Thyroid gland (tissue), 4 donors: Measurements from ENCODE around the gene OR52N4.

Source experiments
- POLR2A ChIP-seq, 2 donors: fragments of 450-650 bp; IDR thresholded peaks; one replicate each; pipeline ENCODE4 v1.6.1; 2017; ENCODE audit warnings: antibody characterized with exemption in 2 of 2, mild to moderate bottlenecking in 2 of 2, moderate library complexity in 1 of 2
- TF ChIP-seq, protein P1 (sequence below), 6 experiments: fragments of 200-600 bp in 3 of 6; fragments of 450-650 bp in 3 of 6; sonication (generic) in 3 of 6; IDR thresholded peaks; one replicate each; pipeline ENCODE4 v1.5.1; 2016 to 2019; ENCODE audit warnings: antibody characterized with exemption in 6 of 6, mild to moderate bottlenecking in 2 of 6, inconsistent platforms in 1 of 6, moderate library complexity in 1 of 6

DNA sequence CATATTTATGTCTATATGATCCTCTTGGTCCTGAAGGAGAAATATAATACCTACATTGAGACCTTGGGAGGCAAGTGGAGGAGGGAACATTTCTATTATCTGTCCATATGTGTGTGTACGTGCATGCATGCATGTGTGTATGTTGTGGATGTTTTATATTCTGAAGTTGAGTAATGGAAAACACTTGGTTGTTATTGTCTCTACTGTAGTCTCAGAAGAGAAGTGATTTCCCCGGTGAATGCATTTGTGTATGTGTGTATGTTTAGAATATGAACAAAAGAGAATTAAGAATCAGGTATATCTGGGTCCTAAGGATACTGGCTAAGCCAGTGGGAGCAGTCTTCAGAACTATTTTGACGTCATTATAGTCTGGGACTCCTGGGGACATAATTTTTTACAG lies 37.1 kb downstream of the OR52N4 start, which contains the start of gene OR52N1:
- TF ChIP-seq, protein P1, sequence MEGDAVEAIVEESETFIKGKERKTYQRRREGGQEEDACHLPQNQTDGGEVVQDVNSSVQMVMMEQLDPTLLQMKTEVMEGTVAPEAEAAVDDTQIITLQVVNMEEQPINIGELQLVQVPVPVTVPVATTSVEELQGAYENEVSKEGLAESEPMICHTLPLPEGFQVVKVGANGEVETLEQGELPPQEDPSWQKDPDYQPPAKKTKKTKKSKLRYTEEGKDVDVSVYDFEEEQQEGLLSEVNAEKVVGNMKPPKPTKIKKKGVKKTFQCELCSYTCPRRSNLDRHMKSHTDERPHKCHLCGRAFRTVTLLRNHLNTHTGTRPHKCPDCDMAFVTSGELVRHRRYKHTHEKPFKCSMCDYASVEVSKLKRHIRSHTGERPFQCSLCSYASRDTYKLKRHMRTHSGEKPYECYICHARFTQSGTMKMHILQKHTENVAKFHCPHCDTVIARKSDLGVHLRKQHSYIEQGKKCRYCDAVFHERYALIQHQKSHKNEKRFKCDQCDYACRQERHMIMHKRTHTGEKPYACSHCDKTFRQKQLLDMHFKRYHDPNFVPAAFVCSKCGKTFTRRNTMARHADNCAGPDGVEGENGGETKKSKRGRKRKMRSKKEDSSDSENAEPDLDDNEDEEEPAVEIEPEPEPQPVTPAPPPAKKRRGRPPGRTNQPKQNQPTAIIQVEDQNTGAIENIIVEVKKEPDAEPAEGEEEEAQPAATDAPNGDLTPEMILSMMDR (IDR thresholded peaks at IDR 0.05) = no peak
- TF ChIP-seq POLR2A (IDR thresholded peaks at IDR 0.05) = no peak
